ENCODE data around the gene PRODH2. TPM values are rescaled to one million over a fixed set of nuclear protein-coding genes. Genes with fewer than 3 reads are reported as not detected.
"Not testable (repeated sequence)": the region's sequence is repeated elsewhere in the genome, so short reads cannot be mapped to it uniquely, and the experiment has no call there.

PRODH2 gene
- polyA plus RNA-seq, 10 donors: not detected

GRCh38 chr19:35843676-35844481 lies 31.2 kb upstream of the PRODH2 start:
- no peak for DNase-seq

- no peak for DNase-seq
These were observed 30.1 kb upstream of the PRODH2 start for GRCh38 chr19:35842666-35843272.

GRCh38 chr19:35841961-35842595 lies 29.4 kb upstream of the PRODH2 start:
- no peak for DNase-seq

GRCh38 chr19:35836096-35836495 lies 23.5 kb upstream of the PRODH2 start:
- DNase-seq: not testable (repeated sequence)

GRCh38 chr19:35833972-35834371 lies 21.3 kb upstream of the PRODH2 start:
- DNase-seq: no peak

GRCh38 chr19:35832054-35832453 lies 19.4 kb upstream of the PRODH2 start:
- DNase-seq: no peak

GRCh38 chr19:35830986-35831385 lies 18.3 kb upstream of the PRODH2 start:
- no peak for DNase-seq

GRCh38 chr19:35828692-35829301 lies 16.2 kb upstream of the PRODH2 start:
- DNase-seq: peak; percentile 57 to 88 (median 87)

GRCh38 chr19:35824150-35824549 lies 11.5 kb upstream of the PRODH2 start:
- no peak for DNase-seq

GRCh38 chr19:35822579-35822978 lies 9.9 kb upstream of the PRODH2 start:
- no peak for DNase-seq

- no peak for DNase-seq
These were observed 5.8 kb upstream of the PRODH2 start for GRCh38 chr19:35818445-35818844.

GRCh38 chr19:35816846-35817245 lies 4.2 kb upstream of the PRODH2 start:
- no peak for DNase-seq

- DNase-seq: no peak
These were observed 3.6 kb upstream of the PRODH2 start for GRCh38 chr19:35816262-35816661.

GRCh38 chr19:35813043-35813890 lies 622 bp upstream of the PRODH2 start:
- no peak for DNase-seq

GRCh38 chr19:35811317-35812219 lies 1.1 kb downstream of the PRODH2 start:
- DNase-seq: no peak

- DNase-seq: no peak
These were observed 5.0 kb downstream of the PRODH2 start for GRCh38 chr19:35807633-35808032.

- no peak for DNase-seq
These were observed 6.0 kb downstream of the PRODH2 start for GRCh38 chr19:35806597-35806996.

GRCh38 chr19:35805526-35806102 lies 7.0 kb downstream of the PRODH2 start:
- DNase-seq: peak in 2 of 3 donors; percentile 48 to 50

GRCh38 chr19:35801828-35802227 lies 10.8 kb downstream of the PRODH2 start:
- DNase-seq: no peak

GRCh38 chr19:35797663-35798062 lies 15.0 kb downstream of the PRODH2 start:
- peak in 1 of 3 donors; percentile 53 for DNase-seq

All from muscle of back (tissue), 11 donors.